Thyroid gland (tissue), 4 donors: ENCODE results near the gene FBXO41. TPM values are rescaled to one million over a fixed set of nuclear protein-coding genes. Genes with fewer than 3 reads are reported as not detected.

Experiments used
- DNase-seq, 2 donors: peaks; one replicate each; pipeline ENCODE4 v3.0.0-alpha.2; 2019
- H3K27ac ChIP-seq, 3 donors: fragments of 200-600 bp; sonication (generic); 1 replicate in 2 of 3; 2 replicates in 1 of 3; pipeline ENCODE4 v1.5.1; 2016 to 2019; ENCODE audit warnings: mild to moderate bottlenecking in 1 of 3, moderate library complexity in 1 of 3
- H3K27me3 ChIP-seq: fragments of 200-600 bp; sonication (generic); one replicate; pipeline ENCODE4 v1.5.1; 2019
- H3K36me3 ChIP-seq, 2 donors: fragments of 200-600 bp; sonication (generic); one replicate each; pipeline ENCODE4 v1.5.1; 2016 to 2019
- H3K4me1 ChIP-seq, 2 donors: fragments of 200-600 bp; sonication (generic); one replicate each; pipeline ENCODE4 v1.5.1; 2017 to 2019
- H3K4me3 ChIP-seq, 3 donors: fragments of 200-600 bp; sonication (generic); replicated peaks in 1 of 3; 1 replicate in 2 of 3; 2 replicates in 1 of 3; pipeline ENCODE4 v1.5.1; 2016; ENCODE audit warnings: mild to moderate bottlenecking in 1 of 3
- H3K9me3 ChIP-seq: fragments of 200-600 bp; sonication (generic); one replicate; pipeline ENCODE4 v1.5.1; 2017
- CTCF ChIP-seq, 6 experiments: fragments of 200-600 bp in 3 of 6; fragments of 450-650 bp in 3 of 6; sonication (generic) in 3 of 6; IDR thresholded peaks; one replicate each; pipeline ENCODE4 v1.5.1; 2016 to 2019; ENCODE audit warnings: antibody characterized with exemption in 6 of 6, mild to moderate bottlenecking in 2 of 6, inconsistent platforms in 1 of 6, moderate library complexity in 1 of 6
- POLR2A ChIP-seq, 2 donors: fragments of 450-650 bp; IDR thresholded peaks; one replicate each; pipeline ENCODE4 v1.6.1; 2017; ENCODE audit warnings: antibody characterized with exemption in 2 of 2, mild to moderate bottlenecking in 2 of 2, moderate library complexity in 1 of 2
- WGBS, 2 donors: methylation state at CpG; one replicate each; pipeline ENCODE4 v1.1.5; 2017; 5-methylcytosine and 5-hydroxymethylcytosine counted together
- intact Hi-C: fragments of 100-400 bp; cut with DNase I; formaldehyde crosslinking; loops from one replicate; pipeline ENCODE4 v1.15.1; 2023
- total RNA-seq, 4 donors: library from RNA; depleted of rRNA; stranded (reverse); fragments of >200 nt; gene quantifications; one replicate each; pipeline ENCODE4 v1.2.3, GENCODE V29; 2016

Gene FBXO41
- total RNA-seq, 4 donors from 2014 or later, result 0.79 to 3.8 (median 1.3) TPM

- intact Hi-C loops, result no loop called here
- TF ChIP-seq POLR2A (IDR thresholded peaks at IDR 0.05) (no peak), CTCF (IDR thresholded peaks at IDR 0.05) (no peak)
Measured at GRCh38 chr2:73257021-73257420, 27.3 kb downstream of the FBXO41 start.

GRCh38 chr2:73256618-73256922 is 27.7 kb downstream of the FBXO41 start:
- Histone ChIP-seq H3K9me3 (no peaks in the 10 kb centered on the region), H3K4me1 (no peaks in the 10 kb centered on the region), H3K4me3 (no peak overlapping the region), H3K36me3 (peaks cover 23 to 26% of the 10 kb centered on the region in 2 donors), H3K27me3 (no peaks in the 10 kb centered on the region), H3K27ac (no peak overlapping the region)
- DNase-seq, result no peak
- intact Hi-C loops, result no loop called here
- TF ChIP-seq POLR2A (IDR thresholded peaks at IDR 0.05) (no peak), CTCF (IDR thresholded peaks at IDR 0.05) (no peak)
- 44 to 92% methylated on average over 1 of the region's 1 CpG for WGBS, 2 donors

More at GRCh38 chr2:73257021-73257420, 27.3 kb downstream of the FBXO41 start:
- no peaks in the 10 kb centered on the region for H3K27me3 ChIP-seq
- 91 to 100% methylated on average over 2 of the region's 2 CpGs for WGBS, 2 donors
- H3K4me1 ChIP-seq, result no peaks in the 10 kb centered on the region
- H3K36me3 ChIP-seq, result peaks cover 18 to 21% of the 10 kb centered on the region in 2 donors
- no peak overlapping the region for H3K27ac ChIP-seq
- H3K4me3 ChIP-seq, result no peak overlapping the region
- H3K9me3 ChIP-seq, result no peaks in the 10 kb centered on the region
- DNase-seq, result no peak

- no peak overlapping the region for H3K27ac ChIP-seq
- TF ChIP-seq POLR2A (IDR thresholded peaks at IDR 0.05), result no peak
- no peak for TF ChIP-seq CTCF (IDR thresholded peaks at IDR 0.05)
- 49 to 56% methylated on average over 5 of the region's 5 CpGs for WGBS, 2 donors
- no peaks in the 10 kb centered on the region for H3K9me3 ChIP-seq
- H3K4me3 ChIP-seq, result no peak overlapping the region
- H3K4me1 ChIP-seq, result no peaks in the 10 kb centered on the region
- intact Hi-C loops, result no loop called here
- H3K36me3 ChIP-seq, result peaks cover 28 to 31% of the 10 kb centered on the region in 2 donors
- DNase-seq, result no peak
- H3K27me3 ChIP-seq, result no peaks in the 10 kb centered on the region
Measured at GRCh38 chr2:73255907-73256617, 28.2 kb downstream of the FBXO41 start.

GRCh38 chr2:73255007-73255644 is 29.2 kb downstream of the FBXO41 start:
- Histone ChIP-seq H3K4me1 (no peaks in the 10 kb centered on the region), H3K27ac (no peak overlapping the region), H3K27me3 (no peaks in the 10 kb centered on the region), H3K9me3 (no peaks in the 10 kb centered on the region), H3K4me3 (no peak overlapping the region), H3K36me3 (peaks cover 37 to 40% of the 10 kb centered on the region in 2 donors)
- DNase-seq, result no peak
- intact Hi-C loops, result no loop called here
- TF ChIP-seq CTCF (IDR thresholded peaks at IDR 0.05), result no peak
- no peak for TF ChIP-seq POLR2A (IDR thresholded peaks at IDR 0.05)
- 71 to 76% methylated on average over 3 to 4 of the region's 4 CpGs for WGBS, 2 donors

GRCh38 chr2:73254343-73255006 is 29.8 kb downstream of the FBXO41 start:
- Histone ChIP-seq H3K4me1 (no peaks in the 10 kb centered on the region), H3K4me3 (no peak overlapping the region), H3K36me3 (peaks cover 43 to 47% of the 10 kb centered on the region in 2 donors), H3K27ac (no peak overlapping the region), H3K9me3 (no peaks in the 10 kb centered on the region), H3K27me3 (no peaks in the 10 kb centered on the region)
- no peak for DNase-seq
- 93 to 97% methylated on average over 7 of the region's 7 CpGs for WGBS, 2 donors
- intact Hi-C loops, result no loop called here
- TF ChIP-seq CTCF (IDR thresholded peaks at IDR 0.05), result no peak
- TF ChIP-seq POLR2A (IDR thresholded peaks at IDR 0.05), result no peak
